ENCODE data around the gene HOXD1.

DNA sequence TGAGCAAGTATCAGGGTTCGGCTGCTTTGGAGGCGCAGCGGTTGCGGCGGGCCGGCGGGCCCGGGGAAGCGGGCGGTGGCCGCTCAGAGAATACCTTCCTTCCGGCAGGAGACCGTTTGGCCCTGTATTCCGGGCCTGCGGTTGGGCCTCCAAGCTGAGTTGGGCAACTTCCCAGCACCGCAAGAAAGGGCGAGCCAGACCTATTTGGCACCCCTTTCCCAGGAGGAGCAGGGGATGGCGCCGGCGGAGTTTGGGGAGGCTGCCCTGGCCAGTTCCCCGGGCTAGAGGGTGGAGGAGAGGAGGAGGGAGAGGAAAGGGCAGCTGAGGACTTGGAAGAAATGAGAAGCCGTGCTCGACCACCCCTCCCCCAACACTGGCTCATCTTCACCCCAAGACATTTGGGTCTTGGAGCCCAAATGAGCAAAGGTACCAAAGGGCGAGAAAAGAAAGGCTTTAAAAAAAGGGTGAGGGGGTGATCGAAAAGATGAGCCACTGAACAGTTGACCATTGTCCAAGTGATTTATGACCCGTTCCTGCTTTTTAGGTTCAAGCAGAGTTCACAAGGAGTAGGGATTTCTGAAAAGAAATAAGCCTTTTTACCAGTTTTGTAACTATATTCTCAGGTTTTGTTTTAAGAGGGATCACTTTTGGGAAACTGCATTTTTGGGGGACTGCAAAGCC is 23.0 kb upstream of the HOXD1 start:
- TF ChIP-seq, protein P1, sequence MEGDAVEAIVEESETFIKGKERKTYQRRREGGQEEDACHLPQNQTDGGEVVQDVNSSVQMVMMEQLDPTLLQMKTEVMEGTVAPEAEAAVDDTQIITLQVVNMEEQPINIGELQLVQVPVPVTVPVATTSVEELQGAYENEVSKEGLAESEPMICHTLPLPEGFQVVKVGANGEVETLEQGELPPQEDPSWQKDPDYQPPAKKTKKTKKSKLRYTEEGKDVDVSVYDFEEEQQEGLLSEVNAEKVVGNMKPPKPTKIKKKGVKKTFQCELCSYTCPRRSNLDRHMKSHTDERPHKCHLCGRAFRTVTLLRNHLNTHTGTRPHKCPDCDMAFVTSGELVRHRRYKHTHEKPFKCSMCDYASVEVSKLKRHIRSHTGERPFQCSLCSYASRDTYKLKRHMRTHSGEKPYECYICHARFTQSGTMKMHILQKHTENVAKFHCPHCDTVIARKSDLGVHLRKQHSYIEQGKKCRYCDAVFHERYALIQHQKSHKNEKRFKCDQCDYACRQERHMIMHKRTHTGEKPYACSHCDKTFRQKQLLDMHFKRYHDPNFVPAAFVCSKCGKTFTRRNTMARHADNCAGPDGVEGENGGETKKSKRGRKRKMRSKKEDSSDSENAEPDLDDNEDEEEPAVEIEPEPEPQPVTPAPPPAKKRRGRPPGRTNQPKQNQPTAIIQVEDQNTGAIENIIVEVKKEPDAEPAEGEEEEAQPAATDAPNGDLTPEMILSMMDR (IDR thresholded peaks at IDR 0.05), result no peak
- TF ChIP-seq POLR2A (IDR thresholded peaks at IDR 0.05), result no peak

All from esophagus squamous epithelium (tissue), 4 donors.